Measurements from ENCODE around the gene PTPRO.

Gene PTPRO

DNA sequence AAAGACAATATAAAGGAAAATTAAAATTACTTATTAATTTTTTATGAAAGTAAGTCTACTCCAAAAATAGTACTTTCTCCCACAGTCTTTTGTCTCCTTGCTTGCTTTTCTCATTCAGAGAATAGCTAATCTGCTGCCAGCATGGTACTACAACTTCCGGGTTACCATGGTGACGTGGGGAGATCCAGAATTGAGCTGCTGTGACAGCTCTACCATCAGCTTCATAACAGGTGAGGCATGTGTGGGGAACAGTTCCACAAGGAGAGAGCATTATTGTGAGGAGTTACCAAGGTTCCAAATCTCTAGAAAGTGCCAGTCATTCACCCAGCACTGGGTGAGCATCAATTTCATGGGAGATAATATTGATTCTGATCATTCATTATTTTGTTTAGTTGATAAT is 197.8 kb downstream of the PTPRO start:
- Histone ChIP-seq H3K27ac (ENCODE audit: low read length) (no peak overlapping the region), H3K27me3 (ENCODE audit: control insufficient read depth in 1 of 2, insufficient read depth in 2 of 2, low read length in 2 of 2) (peaks cover 0 to 5% of the 10 kb centered on the region in 2 donors), H3K9ac (ENCODE audit: low read length in 2 of 2) (no peak overlapping the region), H3K4me3 (ENCODE audit: low read length in 2 of 2) (no peak overlapping the region), H3K4me1 (ENCODE audit: control insufficient read depth, insufficient read depth, low read length) (no peaks in the 10 kb centered on the region), H3K36me3 (ENCODE audit: control insufficient read depth in 2 of 2, insufficient read depth in 2 of 2, low read length in 2 of 2) (no peaks in the 10 kb centered on the region), H3K9me3 (ENCODE audit: control insufficient read depth in 2 of 2, low read length in 2 of 2) (no peaks in the 10 kb centered on the region)

DNA sequence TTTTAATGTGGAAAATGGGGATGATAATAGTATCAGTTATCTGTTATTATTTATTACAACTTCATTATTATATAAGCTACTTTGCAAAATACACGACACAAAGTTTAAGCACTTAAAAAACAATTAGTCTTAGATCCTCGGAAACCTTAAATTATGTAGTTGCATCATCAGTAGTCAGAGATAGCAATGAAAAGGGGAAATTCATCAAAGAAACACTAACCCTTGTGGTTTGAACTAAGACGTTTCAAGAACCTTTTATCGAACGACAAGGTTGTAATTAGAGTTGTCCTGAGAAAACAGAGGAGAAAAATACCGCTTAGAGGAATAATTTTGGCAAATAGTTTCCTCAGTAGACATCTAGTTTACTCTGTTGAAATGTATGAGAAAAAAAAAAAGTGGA is 198.5 kb downstream of the PTPRO start:
- Histone ChIP-seq H3K36me3 (ENCODE audit: control insufficient read depth in 2 of 2, insufficient read depth in 2 of 2, low read length in 2 of 2) (no peaks in the 10 kb centered on the region), H3K27ac (ENCODE audit: low read length) (no peak overlapping the region), H3K9ac (ENCODE audit: low read length in 2 of 2) (no peak overlapping the region), H3K27me3 (ENCODE audit: control insufficient read depth in 1 of 2, insufficient read depth in 2 of 2, low read length in 2 of 2) (peaks cover 0 to 5% of the 10 kb centered on the region in 2 donors), H3K4me1 (ENCODE audit: control insufficient read depth, insufficient read depth, low read length) (no peaks in the 10 kb centered on the region), H3K9me3 (ENCODE audit: control insufficient read depth in 2 of 2, low read length in 2 of 2) (no peaks in the 10 kb centered on the region), H3K4me3 (ENCODE audit: low read length in 2 of 2) (no peak overlapping the region)

- Histone ChIP-seq H3K27ac (ENCODE audit: low read length) (no peak overlapping the region), H3K36me3 (ENCODE audit: control insufficient read depth in 2 of 2, insufficient read depth in 2 of 2, low read length in 2 of 2) (no peaks in the 10 kb centered on the region), H3K9me3 (ENCODE audit: control insufficient read depth in 2 of 2, low read length in 2 of 2) (no peaks in the 10 kb centered on the region), H3K9ac (ENCODE audit: low read length in 2 of 2) (no peak overlapping the region), H3K27me3 (ENCODE audit: control insufficient read depth in 1 of 2, insufficient read depth in 2 of 2, low read length in 2 of 2) (peaks cover 0 to 5% of the 10 kb centered on the region in 2 donors), H3K4me3 (ENCODE audit: low read length in 2 of 2) (no peak overlapping the region), H3K4me1 (ENCODE audit: control insufficient read depth, insufficient read depth, low read length) (no peaks in the 10 kb centered on the region)
These were observed 200.4 kb downstream of the PTPRO start for GRCh38 chr12:15522574-15523187.

DNA sequence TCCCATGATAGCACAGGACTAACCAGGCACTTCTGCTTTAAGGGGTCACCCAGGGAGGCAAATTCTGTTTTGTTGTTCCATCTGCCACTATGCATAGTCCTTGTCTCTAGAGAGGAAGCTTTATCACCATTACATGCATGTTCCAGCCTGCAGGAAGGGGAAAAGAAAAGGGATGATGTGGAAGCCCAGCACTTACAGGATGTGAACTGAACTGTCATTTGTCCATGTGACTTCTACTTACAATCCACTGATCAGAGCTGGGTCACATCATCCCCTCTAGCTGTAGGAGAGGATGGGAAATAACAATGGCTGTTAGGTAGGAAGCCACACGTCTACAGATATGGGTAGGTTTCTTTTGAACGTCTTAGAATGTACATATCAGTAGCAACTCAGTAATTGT is 203.1 kb downstream of the PTPRO start:
- Histone ChIP-seq H3K9me3 (ENCODE audit: control insufficient read depth in 2 of 2, low read length in 2 of 2) (peaks cover 2 to 4% of the 10 kb centered on the region in 2 donors), H3K27me3 (ENCODE audit: control insufficient read depth in 1 of 2, insufficient read depth in 2 of 2, low read length in 2 of 2) (peaks cover 0 to 1% of the 10 kb centered on the region in 2 donors), H3K27ac (ENCODE audit: low read length) (no peak overlapping the region), H3K4me3 (ENCODE audit: low read length in 2 of 2) (no peak overlapping the region), H3K4me1 (ENCODE audit: control insufficient read depth, insufficient read depth, low read length) (no peaks in the 10 kb centered on the region), H3K36me3 (ENCODE audit: control insufficient read depth in 2 of 2, insufficient read depth in 2 of 2, low read length in 2 of 2) (no peaks in the 10 kb centered on the region), H3K9ac (ENCODE audit: low read length in 2 of 2) (no peak overlapping the region)

DNA sequence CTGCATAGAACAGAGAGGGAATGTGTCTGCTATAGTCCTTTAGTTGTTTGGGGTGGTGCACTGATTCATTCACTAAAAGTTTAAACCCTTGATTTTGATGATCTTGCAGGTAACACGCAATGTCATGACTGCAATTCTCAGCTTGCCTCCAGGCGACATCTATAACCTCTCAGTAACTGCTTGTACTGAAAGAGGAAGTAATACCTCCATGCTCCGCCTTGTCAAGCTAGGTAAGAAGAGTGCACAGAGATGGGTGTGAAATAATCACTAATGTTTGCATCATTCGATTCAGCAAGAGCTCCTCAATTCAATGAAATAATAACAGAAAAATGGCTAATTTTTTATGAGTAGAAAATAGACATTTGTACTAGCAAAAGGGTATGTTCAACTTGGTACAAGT is 203.7 kb downstream of the PTPRO start:
- H3K27me3 ChIP-seq (ENCODE audit: control insufficient read depth in 1 of 2, insufficient read depth in 2 of 2, low read length in 2 of 2), result no peaks in the 10 kb centered on the region

DNA sequence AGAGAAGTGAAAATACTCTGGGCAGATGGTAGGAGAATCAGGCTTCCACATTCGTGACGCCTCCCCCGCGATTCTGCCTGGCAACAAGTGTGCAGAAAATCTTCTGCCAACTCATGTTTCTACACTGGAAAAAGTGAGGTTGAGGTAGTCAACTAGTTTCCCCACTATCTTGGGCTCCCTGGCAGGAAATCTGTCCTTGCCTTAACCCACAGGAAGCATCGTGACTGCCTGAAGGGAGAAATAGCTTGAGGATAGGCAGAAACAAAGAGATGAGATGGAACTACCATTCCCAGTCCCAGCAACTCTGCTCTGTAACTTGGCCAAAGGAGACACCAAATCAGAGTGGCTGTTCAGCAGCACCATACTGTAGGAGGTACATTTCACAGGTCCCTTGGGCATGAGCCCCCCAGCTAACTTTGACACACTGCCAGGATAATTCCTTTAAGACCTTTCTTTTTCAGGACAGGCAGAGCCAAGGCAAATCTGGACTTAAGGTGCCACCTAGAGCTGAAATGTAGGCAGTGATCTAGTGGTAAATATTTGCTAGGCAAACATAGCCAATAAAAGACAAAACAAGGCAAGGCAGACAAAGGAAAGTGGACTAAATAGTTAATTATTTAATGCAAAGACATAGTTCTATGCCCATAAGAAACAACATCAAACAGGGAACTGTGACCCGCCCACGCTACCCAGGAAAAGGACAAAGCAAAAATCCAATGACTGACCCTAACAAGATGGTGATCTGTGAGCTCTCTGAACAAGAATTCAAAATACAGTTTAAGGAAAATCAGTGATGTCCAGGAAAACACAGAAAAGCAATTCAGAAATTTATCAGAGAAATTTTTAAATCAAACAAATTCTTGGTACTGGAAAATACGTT is 205.1 kb downstream of the PTPRO start:
- Histone ChIP-seq H3K9ac (ENCODE audit: low read length in 2 of 2) (no peak overlapping the region), H3K4me3 (ENCODE audit: low read length in 2 of 2) (no peak overlapping the region), H3K9me3 (ENCODE audit: control insufficient read depth in 2 of 2, low read length in 2 of 2) (peaks cover 2 to 4% of the 10 kb centered on the region in 2 donors), H3K27ac (ENCODE audit: low read length) (no peak overlapping the region), H3K27me3 (ENCODE audit: control insufficient read depth in 1 of 2, insufficient read depth in 2 of 2, low read length in 2 of 2) (no peaks in the 10 kb centered on the region), H3K4me1 (ENCODE audit: control insufficient read depth, insufficient read depth, low read length) (no peaks in the 10 kb centered on the region), H3K36me3 (ENCODE audit: control insufficient read depth in 2 of 2, insufficient read depth in 2 of 2, low read length in 2 of 2) (no peaks in the 10 kb centered on the region)

More for the DNA sequence above, 203.7 kb downstream of the PTPRO start:
- Histone ChIP-seq H3K36me3 (ENCODE audit: control insufficient read depth in 2 of 2, insufficient read depth in 2 of 2, low read length in 2 of 2) (no peaks in the 10 kb centered on the region), H3K27ac (ENCODE audit: low read length) (no peak overlapping the region), H3K4me1 (ENCODE audit: control insufficient read depth, insufficient read depth, low read length) (no peaks in the 10 kb centered on the region), H3K9me3 (ENCODE audit: control insufficient read depth in 2 of 2, low read length in 2 of 2) (peaks cover 2 to 4% of the 10 kb centered on the region in 2 donors), H3K4me3 (ENCODE audit: low read length in 2 of 2) (no peak overlapping the region), H3K9ac (ENCODE audit: low read length in 2 of 2) (no peak overlapping the region)

GRCh38 chr12:15528666-15529065 is 206.4 kb downstream of the PTPRO start:
- Histone ChIP-seq H3K27me3 (ENCODE audit: control insufficient read depth in 1 of 2, insufficient read depth in 2 of 2, low read length in 2 of 2) (no peaks in the 10 kb centered on the region), H3K9me3 (ENCODE audit: control insufficient read depth in 2 of 2, low read length in 2 of 2) (peaks cover 2 to 4% of the 10 kb centered on the region in 2 donors), H3K36me3 (ENCODE audit: control insufficient read depth in 2 of 2, insufficient read depth in 2 of 2, low read length in 2 of 2) (no peaks in the 10 kb centered on the region), H3K27ac (ENCODE audit: low read length) (no peak overlapping the region), H3K4me1 (ENCODE audit: control insufficient read depth, insufficient read depth, low read length) (no peaks in the 10 kb centered on the region), H3K4me3 (ENCODE audit: low read length in 2 of 2) (no peak overlapping the region), H3K9ac (ENCODE audit: low read length in 2 of 2) (no peak overlapping the region)

- Histone ChIP-seq H3K4me1 (ENCODE audit: control insufficient read depth, insufficient read depth, low read length) (no peaks in the 10 kb centered on the region), H3K9me3 (ENCODE audit: control insufficient read depth in 2 of 2, low read length in 2 of 2) (peaks cover 2 to 4% of the 10 kb centered on the region in 2 donors), H3K9ac (ENCODE audit: low read length in 2 of 2) (no peak overlapping the region), H3K36me3 (ENCODE audit: control insufficient read depth in 2 of 2, insufficient read depth in 2 of 2, low read length in 2 of 2) (no peaks in the 10 kb centered on the region), H3K27ac (ENCODE audit: low read length) (no peak overlapping the region), H3K4me3 (ENCODE audit: low read length in 2 of 2) (no peak overlapping the region), H3K27me3 (ENCODE audit: control insufficient read depth in 1 of 2, insufficient read depth in 2 of 2, low read length in 2 of 2) (no peaks in the 10 kb centered on the region)
These were observed 208.1 kb downstream of the PTPRO start for GRCh38 chr12:15530361-15530760.

DNA sequence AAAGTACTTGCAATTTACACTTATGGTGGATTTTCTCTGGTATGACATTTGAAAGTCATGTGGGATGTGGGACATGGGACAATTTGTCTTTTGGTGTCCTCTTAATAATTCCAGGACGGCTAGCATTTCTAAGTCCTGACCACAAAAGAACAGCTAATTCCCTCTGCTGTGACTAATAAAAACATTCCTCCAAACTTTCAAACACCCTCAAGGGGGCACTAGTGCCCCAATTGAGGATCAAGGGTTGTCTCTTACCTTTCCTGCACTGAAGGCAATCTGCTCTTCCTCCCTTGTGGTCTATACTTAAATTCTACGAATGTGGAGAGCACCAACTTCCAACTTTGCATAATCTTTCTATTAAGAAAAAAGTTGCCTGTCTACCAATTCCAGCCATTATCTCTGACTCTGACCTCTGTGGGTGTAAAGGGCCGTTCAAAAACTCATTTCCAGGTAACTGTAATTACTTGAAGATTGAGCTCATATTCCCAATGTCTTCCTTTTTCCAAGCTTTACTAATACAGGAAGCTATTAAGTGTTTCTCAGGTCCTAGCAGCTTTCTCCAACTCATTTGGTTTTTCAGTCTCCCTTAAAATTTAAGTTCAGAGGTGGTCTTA is 210.2 kb downstream of the PTPRO start:
- H3K4me3 ChIP-seq (ENCODE audit: low read length in 2 of 2), result no peak overlapping the region
- H3K36me3 ChIP-seq (ENCODE audit: control insufficient read depth in 2 of 2, insufficient read depth in 2 of 2, low read length in 2 of 2), result no peaks in the 10 kb centered on the region
- no peak overlapping the region for H3K9ac ChIP-seq (ENCODE audit: low read length in 2 of 2)
- H3K27ac ChIP-seq (ENCODE audit: low read length), result no peak overlapping the region
- no peaks in the 10 kb centered on the region for H3K4me1 ChIP-seq (ENCODE audit: control insufficient read depth, insufficient read depth, low read length)
- H3K27me3 ChIP-seq (ENCODE audit: control insufficient read depth in 1 of 2, insufficient read depth in 2 of 2, low read length in 2 of 2), result no peaks in the 10 kb centered on the region
- H3K9me3 ChIP-seq (ENCODE audit: control insufficient read depth in 2 of 2, low read length in 2 of 2), result peaks cover 2 to 4% of the 10 kb centered on the region in 2 donors

DNA sequence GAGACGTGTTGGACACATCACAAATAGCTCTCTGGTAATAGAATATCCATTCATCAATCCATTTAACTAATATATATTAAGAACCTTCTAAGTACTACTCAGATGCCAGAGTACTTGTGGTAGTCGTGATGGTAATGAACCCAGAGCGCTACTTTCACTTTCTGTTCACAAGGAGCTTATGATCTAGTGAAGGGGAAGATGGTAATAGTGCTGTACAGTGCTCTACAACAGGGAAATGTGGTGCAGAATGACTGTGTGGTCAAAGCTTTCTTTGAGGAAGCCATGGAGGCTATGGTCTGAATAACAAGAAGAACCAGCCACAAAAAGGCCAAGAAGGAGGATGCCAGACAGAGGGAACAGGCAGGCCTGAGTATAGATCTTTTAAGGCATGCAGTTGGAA is 212.0 kb downstream of the PTPRO start:
- H3K9me3 ChIP-seq (ENCODE audit: control insufficient read depth in 2 of 2, low read length in 2 of 2), result no peaks in the 10 kb centered on the region
- no peak overlapping the region for H3K27ac ChIP-seq (ENCODE audit: low read length)
- no peak overlapping the region for H3K9ac ChIP-seq (ENCODE audit: low read length in 2 of 2)
- H3K4me1 ChIP-seq (ENCODE audit: control insufficient read depth, insufficient read depth, low read length), result no peaks in the 10 kb centered on the region
- no peaks in the 10 kb centered on the region for H3K36me3 ChIP-seq (ENCODE audit: control insufficient read depth in 2 of 2, insufficient read depth in 2 of 2, low read length in 2 of 2)
- H3K4me3 ChIP-seq (ENCODE audit: low read length in 2 of 2), result no peak overlapping the region
- no peaks in the 10 kb centered on the region for H3K27me3 ChIP-seq (ENCODE audit: control insufficient read depth in 1 of 2, insufficient read depth in 2 of 2, low read length in 2 of 2)

Measured in stomach smooth muscle (tissue), 2 donors.